Adrenal gland (tissue), 12 donors: ENCODE results near the gene CHPT1. TPM values are rescaled to one million over a fixed set of nuclear protein-coding genes. Genes with fewer than 3 reads are reported as not detected.

Source experiments
- DNase-seq, 7 donors: peaks; one replicate each; pipeline ENCODE4 v3.0.0-alpha.2; 2019 to 2020
- H3K27ac ChIP-seq, 5 donors: fragments of 200-600 bp; sonication (generic) in 4 of 5; 1 replicate in 3 of 5; 2 replicates in 2 of 5; pipeline versions ENCODE4 v1.5.1 to v1.8.0; 2016 to 2020; ENCODE audit warnings: mild to moderate bottlenecking in 1 of 5
- H3K27me3 ChIP-seq: fragments of 200-600 bp; 2 replicates; pipeline ENCODE4 v1.8.0; 2021
- H3K36me3 ChIP-seq, 2 donors: fragments of 200-600 bp; replicated peaks in 1 of 2; 1 replicate in 1 of 2; 2 replicates in 1 of 2; pipeline versions ENCODE4 v1.5.1 to v1.8.0; 2018 to 2022
- H3K4me1 ChIP-seq, 2 donors: fragments of 200-600 bp; replicated peaks in 1 of 2; 1 replicate in 1 of 2; 2 replicates in 1 of 2; pipeline versions ENCODE4 v1.5.1 to v1.8.0; 2018 to 2021
- H3K4me3 ChIP-seq, 4 donors: fragments of 200-600 bp; sonication (generic) in 3 of 4; one replicate each; pipeline ENCODE4 v1.5.1; 2016 to 2018
- H3K9me3 ChIP-seq, 3 donors: fragments of 200-600 bp; sonication (generic) in 1 of 3; replicated peaks in 1 of 3; 1 replicate in 2 of 3; 2 replicates in 1 of 3; pipeline versions ENCODE4 v1.5.1 to v1.8.0; 2016 to 2021
- POLR2A ChIP-seq, 2 donors: fragments of 450-650 bp; IDR thresholded peaks; one replicate each; pipeline ENCODE4 v1.6.1; 2017; ENCODE audit warnings: antibody characterized with exemption in 2 of 2, mild to moderate bottlenecking in 2 of 2, moderate library complexity in 1 of 2
- WGBS, 4 donors: extraction: QIAGEN DNeasy Blood & Tissue Kit in 2 of 4; methylation state at CpG; one replicate each; pipeline versions ENCODE4 v1.1.5 to v1.1.7; 2013 to 2017; 5-methylcytosine and 5-hydroxymethylcytosine counted together
- intact Hi-C, 2 donors: fragments of 100-400 bp; cut with DNase I; formaldehyde crosslinking; loops; one replicate each; pipeline versions ENCODE4 v1.14.1 to v1.15.0; 2022 to 2023
- polyA plus RNA-seq, 3 donors: library from polyadenylated mRNA; stranded (reverse); fragments of 200-250 nt in 2 of 3; fragments of 350-450 nt in 1 of 3; fragmentation: Illumina TruSeq in 1 of 3; extraction: RNeasy Lipid Tissue Mini Kit (QIAGEN cat#74804) in 1 of 3; gene quantifications; one replicate each; pipeline ENCODE4 v1.2.3, GENCODE V29; 2013 to 2014
- total RNA-seq, 9 donors: library from RNA; depleted of rRNA in 4 of 9; stranded (reverse); fragments of >200 nt in 4 of 9; fragments of 120-200 nt in 1 of 9; fragmentation: NEBNext Ultra II Directional in 1 of 9; extraction: Animal tissue kit (Norgen Biotek cat#: 25700) in 1 of 9; gene quantifications; one replicate each; pipeline versions ENCODE4 v1.1.0 to v1.2.4, GENCODE V29; 2013 to 2023
- TF ChIP-seq, protein P1 (sequence below), 6 experiments: fragments of 450-650 bp in 4 of 6; fragments of 200-600 bp in 2 of 6; sonication (generic) in 1 of 6; IDR thresholded peaks; 1 replicate in 5 of 6; 2 replicates in 1 of 6; pipeline versions ENCODE4 v1.5.1 to v1.8.0; 2016 to 2021; ENCODE audit warnings: antibody characterized with exemption in 6 of 6, mild to moderate bottlenecking in 2 of 6, moderate library complexity in 1 of 6
- donor health status: healthy with polysubstance abuse.
- donor health status: Bipolar disorder and iron deficiency.
- donor health status: DM: yes; HTN: yes; CAD: no.
- donor health status: DM: no; HTN: no; CAD: no.
- donor health status: DM: no; HTN: no; CAD: no.
- donor health status: DM: yes; HTN: yes; CAD: no.

The CHPT1 gene
- total and polyA plus RNA-seq, 12 donors: 20.4 to 190 (median 90.6) TPM

DNA sequence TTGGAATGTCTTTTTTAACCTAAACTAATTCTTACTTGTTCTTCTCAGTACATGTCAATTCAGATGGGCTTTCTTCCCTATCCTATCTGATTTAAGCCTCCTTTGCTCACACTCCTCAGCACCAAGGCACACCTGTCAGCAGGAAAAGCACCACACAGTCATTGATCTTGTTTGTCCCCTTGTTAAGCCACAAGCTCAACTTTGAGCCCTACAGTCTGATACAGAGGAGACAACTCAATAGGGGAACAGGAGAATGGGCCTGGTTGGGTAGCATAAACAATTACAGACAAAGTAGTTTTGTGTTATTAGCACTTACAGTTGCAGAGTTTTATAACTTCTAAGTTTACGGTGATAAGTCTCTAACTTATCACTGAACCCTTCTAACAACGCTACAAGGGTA, 71.3 kb downstream of the CHPT1 start:
- no peak overlapping the region for H3K4me3 ChIP-seq
- H3K27ac ChIP-seq: no peak overlapping the region
- H3K4me1 ChIP-seq: no peaks in the 10 kb centered on the region
- H3K36me3 ChIP-seq: peaks cover 0 to 7% of the 10 kb centered on the region in 2 donors
- H3K9me3 ChIP-seq: no peaks in the 10 kb centered on the region
- intact Hi-C loops: no loop called here
- 88 to 95% (median 90%) methylated on average over 2 of the region's 2 CpGs for WGBS, 4 donors
- TF ChIP-seq POLR2A (IDR thresholded peaks at IDR 0.05): no peak
- TF ChIP-seq, protein P1, sequence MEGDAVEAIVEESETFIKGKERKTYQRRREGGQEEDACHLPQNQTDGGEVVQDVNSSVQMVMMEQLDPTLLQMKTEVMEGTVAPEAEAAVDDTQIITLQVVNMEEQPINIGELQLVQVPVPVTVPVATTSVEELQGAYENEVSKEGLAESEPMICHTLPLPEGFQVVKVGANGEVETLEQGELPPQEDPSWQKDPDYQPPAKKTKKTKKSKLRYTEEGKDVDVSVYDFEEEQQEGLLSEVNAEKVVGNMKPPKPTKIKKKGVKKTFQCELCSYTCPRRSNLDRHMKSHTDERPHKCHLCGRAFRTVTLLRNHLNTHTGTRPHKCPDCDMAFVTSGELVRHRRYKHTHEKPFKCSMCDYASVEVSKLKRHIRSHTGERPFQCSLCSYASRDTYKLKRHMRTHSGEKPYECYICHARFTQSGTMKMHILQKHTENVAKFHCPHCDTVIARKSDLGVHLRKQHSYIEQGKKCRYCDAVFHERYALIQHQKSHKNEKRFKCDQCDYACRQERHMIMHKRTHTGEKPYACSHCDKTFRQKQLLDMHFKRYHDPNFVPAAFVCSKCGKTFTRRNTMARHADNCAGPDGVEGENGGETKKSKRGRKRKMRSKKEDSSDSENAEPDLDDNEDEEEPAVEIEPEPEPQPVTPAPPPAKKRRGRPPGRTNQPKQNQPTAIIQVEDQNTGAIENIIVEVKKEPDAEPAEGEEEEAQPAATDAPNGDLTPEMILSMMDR (IDR thresholded peaks at IDR 0.05): no peak
- DNase-seq: no peak
- H3K27me3 ChIP-seq: no peaks in the 10 kb centered on the region

DNA sequence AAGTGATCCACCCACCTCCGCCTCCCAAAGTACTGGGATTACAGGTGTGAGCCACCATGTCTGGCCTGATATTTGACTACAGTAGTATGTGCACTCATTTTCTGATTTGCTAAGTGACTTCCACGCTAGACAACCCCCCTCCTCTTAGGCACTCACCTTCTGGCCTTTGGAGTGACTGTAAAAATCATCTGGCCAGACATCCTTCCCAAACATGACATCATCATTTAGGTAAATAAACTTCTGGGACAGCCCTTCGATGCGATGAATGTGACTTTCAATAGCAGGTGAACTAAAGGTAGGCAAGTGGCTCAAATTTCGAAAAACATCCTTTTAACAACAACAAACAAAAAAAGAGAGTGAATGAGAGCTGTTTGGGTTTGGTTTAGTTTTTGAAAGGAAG, 72.4 kb downstream of the CHPT1 start:
- no peak overlapping the region for H3K4me3 ChIP-seq
- H3K36me3 ChIP-seq: peaks cover 0 to 7% of the 10 kb centered on the region in 2 donors
- H3K9me3 ChIP-seq: no peaks in the 10 kb centered on the region
- TF ChIP-seq, protein P1 (IDR thresholded peaks at IDR 0.05): no peak
- no peak for TF ChIP-seq POLR2A (IDR thresholded peaks at IDR 0.05)
- DNase-seq: no peak
- intact Hi-C loops: loop anchor here in 1 of 2 donors (5.0 kb wide), 1 partner anchor 67 kb away; no protein-coding TSS in a partner anchor
- H3K27me3 ChIP-seq: no peaks in the 10 kb centered on the region
- 90 to 96% (median 90%) methylated on average over 5 of the region's 5 CpGs for WGBS, 4 donors
- no peaks in the 10 kb centered on the region for H3K4me1 ChIP-seq
- no peak overlapping the region for H3K27ac ChIP-seq

DNA sequence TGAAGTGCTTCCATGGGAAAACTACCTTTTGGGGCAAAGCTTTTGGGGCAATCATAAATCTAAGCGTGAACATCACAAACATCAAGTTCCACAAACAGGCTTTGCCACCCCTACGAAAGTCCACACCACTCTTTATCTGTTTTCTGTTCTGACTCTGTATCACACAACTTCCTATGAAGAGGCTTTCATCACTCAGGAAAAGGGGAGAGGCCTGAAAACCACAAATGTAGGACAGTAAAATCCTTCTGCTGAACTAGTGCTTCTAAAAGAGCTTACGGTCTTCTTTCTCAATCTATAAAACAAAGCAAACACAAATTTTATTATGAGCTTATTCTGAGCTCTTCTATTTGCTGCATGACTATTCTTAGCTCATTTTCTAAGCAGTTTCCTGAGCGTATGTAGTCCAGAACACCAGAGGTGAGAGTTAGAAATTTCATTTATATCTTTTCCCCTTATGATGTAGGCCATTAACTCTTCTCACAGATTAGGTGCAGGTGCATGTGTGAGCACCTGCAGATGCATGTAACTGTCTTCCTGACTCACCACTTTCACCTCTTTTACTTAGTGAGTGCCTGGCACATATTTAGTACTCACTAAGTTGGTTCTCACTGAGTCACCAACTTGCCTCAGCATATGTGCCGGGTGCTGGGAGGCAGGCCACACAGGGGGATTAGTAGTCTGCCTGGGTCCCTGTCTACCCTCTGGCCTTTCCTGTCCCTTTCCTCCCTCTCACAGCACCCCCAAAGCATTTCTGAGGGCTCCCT, 74.8 kb downstream of the CHPT1 start:
- WGBS, 4 donors: 66 to 82% (median 75%) methylated on average over 5 of the region's 5 CpGs
- intact Hi-C loops: loop anchor here in 1 of 2 donors (5.0 kb wide), 1 partner anchor 65 kb away; no protein-coding TSS in a partner anchor
- TF ChIP-seq, protein P1 (IDR thresholded peaks at IDR 0.05): no peak
- no peak for TF ChIP-seq POLR2A (IDR thresholded peaks at IDR 0.05)
- Histone ChIP-seq H3K27ac (no peak overlapping the region), H3K4me1 (no peaks in the 10 kb centered on the region), H3K9me3 (no peaks in the 10 kb centered on the region), H3K4me3 (no peak overlapping the region), H3K27me3 (no peaks in the 10 kb centered on the region), H3K36me3 (peaks cover 0 to 7% of the 10 kb centered on the region in 2 donors)
- DNase-seq: no peak

DNA sequence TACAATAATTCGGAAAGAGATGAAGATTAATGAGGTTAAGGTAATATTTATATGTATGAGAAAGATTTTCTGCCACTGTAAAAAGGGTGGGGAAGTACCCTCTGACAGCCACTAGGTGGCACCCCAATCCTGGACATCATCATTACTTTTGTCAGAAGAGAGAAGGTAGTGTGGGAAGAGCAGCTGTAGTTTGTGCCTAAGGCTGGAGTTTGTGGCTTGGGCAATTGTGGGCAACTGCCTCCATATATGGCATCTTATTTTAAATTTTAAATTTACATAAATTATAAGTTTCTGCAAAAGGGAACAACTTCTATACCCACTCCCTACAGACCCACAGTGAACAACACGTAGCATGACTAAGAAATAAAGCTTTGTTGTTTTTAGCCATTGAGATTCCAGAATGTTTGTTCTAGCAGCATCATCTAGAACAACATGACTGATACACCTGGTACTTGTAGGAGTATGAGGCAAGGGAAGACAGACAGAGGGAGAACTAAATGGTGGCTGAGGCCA, 76.3 kb downstream of the CHPT1 start:
- no peak overlapping the region for H3K4me3 ChIP-seq
- H3K27ac ChIP-seq: no peak overlapping the region
- H3K36me3 ChIP-seq: peaks cover 0 to 5% of the 10 kb centered on the region in 2 donors
- TF ChIP-seq POLR2A (IDR thresholded peaks at IDR 0.05): no peak
- TF ChIP-seq, protein P1 (IDR thresholded peaks at IDR 0.05): peak; percentile 93 to 99 (median 94)
- no peaks in the 10 kb centered on the region for H3K27me3 ChIP-seq
- WGBS, 4 donors: 44 to 51% (median 47%) methylated on average over 2 of the region's 2 CpGs
- H3K9me3 ChIP-seq: no peaks in the 10 kb centered on the region
- DNase-seq: peak; percentile 54 to 83 (median 61)
- H3K4me1 ChIP-seq: no peaks in the 10 kb centered on the region
- intact Hi-C loops: loop anchor here in 1 of 2 donors (5.0 kb wide), 1 partner anchor 64 kb away; no protein-coding TSS in a partner anchor
